Hepatocyte (in vitro differentiated cells): ENCODE measurements around the gene KLHL4. TPM values are rescaled to one million over a fixed set of nuclear protein-coding genes. Genes with fewer than 3 reads are reported as not detected.
A peak's percentile ranks its signal among the peaks of the same experiment; 100 is the strongest.
"Not testable (repeated sequence)": the region's sequence is repeated elsewhere in the genome, so short reads cannot be mapped to it uniquely, and the experiment has no call there.

Experiments
- DNase-seq: peaks from one replicate; pipeline ENCODE4 v3.0.0-alpha.2; 2016; ENCODE audit warnings: low spot score
- H2AFZ ChIP-seq: fragments of 200-600 bp; sonication (generic); 2 replicates; pipeline ENCODE4 v1.6.0; 2016; ENCODE audit warnings: antibody characterized with exemption, mild to moderate bottlenecking
- H3K27ac ChIP-seq: fragments of 200-600 bp; sonication (generic); 2 replicates; pipeline ENCODE4 v1.5.1; 2016; ENCODE audit warnings: mild to moderate bottlenecking
- H3K27me3 ChIP-seq: fragments of 200-600 bp; sonication (generic); 2 replicates; pipeline ENCODE4 v1.6.1; 2016
- H3K36me3 ChIP-seq: fragments of 200-600 bp; sonication (generic); replicated peaks from 2 replicates; pipeline ENCODE4 v1.5.1; 2016; ENCODE audit warnings: low read depth; ENCODE audit not compliant: insufficient read depth
- H3K4me1 ChIP-seq: fragments of 200-600 bp; sonication (generic); 2 replicates; pipeline ENCODE4 v1.5.1; 2016; ENCODE audit warnings: mild to moderate bottlenecking, moderate library complexity; ENCODE audit not compliant: insufficient read depth
- H3K4me2 ChIP-seq: fragments of 200-600 bp; sonication (generic); 2 replicates; pipeline ENCODE4 v1.6.0; 2016
- H3K4me3 ChIP-seq: fragments of 200-600 bp; sonication (generic); 2 replicates; pipeline ENCODE4 v1.5.1; 2016; ENCODE audit warnings: mild to moderate bottlenecking
- H3K79me2 ChIP-seq: fragments of 200-600 bp; sonication (generic); 2 replicates; pipeline ENCODE4 v1.6.0; 2017; ENCODE audit warnings: mild to moderate bottlenecking
- H3K9me2 ChIP-seq: fragments of 200-600 bp; sonication (generic); replicated peaks from 2 replicates; pipeline ENCODE4 v1.6.0; 2017; ENCODE audit warnings: mild to moderate bottlenecking; ENCODE audit not compliant: insufficient read depth
- H3K9me3 ChIP-seq: fragments of 200-600 bp; sonication (generic); 2 replicates; pipeline ENCODE4 v1.5.1; 2016; ENCODE audit warnings: low read depth, mild to moderate bottlenecking
- H4K20me1 ChIP-seq: fragments of 200-600 bp; sonication (generic); 2 replicates; pipeline ENCODE4 v1.6.0; 2016; ENCODE audit warnings: mild to moderate bottlenecking; ENCODE audit not compliant: insufficient read depth, poor library complexity, severe bottlenecking
- EZH2 ChIP-seq: fragments of 200-600 bp; sonication (generic); IDR thresholded peaks from 2 replicates; pipeline ENCODE4 v1.6.1; 2016; ENCODE audit warnings: antibody characterized with exemption, mild to moderate bottlenecking, borderline replicate concordance
- EZH2phosphoT487 ChIP-seq: fragments of 200-600 bp; sonication (generic); IDR thresholded peaks from one replicate; pipeline ENCODE4 v1.6.1; 2018; ENCODE audit warnings: antibody characterized with exemption, mild to moderate bottlenecking, low read depth, moderate library complexity; ENCODE audit not compliant: unreplicated experiment, severe bottlenecking
- whole genome bisulfite sequencing: methylation state at CpG from one replicate; pipeline ENCODE4 v1.1.6; 2016; ENCODE audit warnings: low lambda C conversion rate; ENCODE audit errors: missing lambda C conversion rate; 5-methylcytosine and 5-hydroxymethylcytosine counted together
- polyA plus RNA-seq: library from polyadenylated mRNA; unstranded; fragments of >200 nt; fragmentation: Nextera tagmentation; extraction: Ambion mirVana; gene quantifications from 2 replicates; pipeline ENCODE4 v1.2.1, GENCODE V29; 2016
- total RNA-seq: library from RNA; depleted of rRNA; stranded (reverse); fragments of >200 nt; gene quantifications from 2 replicates; pipeline ENCODE4 v1.2.3, GENCODE V29; 2014
- TF ChIP-seq, protein P1 (sequence below): fragments of 200-600 bp; sonication (generic); IDR thresholded peaks from 2 replicates; pipeline ENCODE4 v1.5.1; 2016; ENCODE audit warnings: antibody characterized with exemption, mild to moderate bottlenecking; ENCODE audit not compliant: poor library complexity

KLHL4 gene
- total and polyA plus RNA-seq, 2 experiments from 2014 or later = 2.7 to 3.6 TPM

DNA sequence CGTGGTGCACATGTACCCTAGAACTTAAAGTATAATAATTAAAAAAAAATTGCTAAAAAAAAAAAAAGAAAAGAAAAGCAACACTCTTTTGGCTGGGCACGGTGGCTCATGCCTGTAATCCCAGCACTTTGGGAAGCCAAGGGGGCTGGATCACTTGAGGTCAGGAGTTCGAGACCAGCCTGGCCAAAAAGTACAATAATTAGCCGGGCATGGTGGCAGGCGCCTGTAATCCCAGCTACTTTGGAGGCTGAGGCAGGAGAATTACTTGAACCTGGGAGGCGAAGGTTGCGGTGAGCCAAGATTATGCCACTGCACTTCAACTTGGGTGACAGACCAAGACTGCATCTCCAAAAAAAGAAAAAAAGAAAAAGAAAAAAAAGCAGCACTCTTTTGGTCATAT lies 171.6 kb downstream of the KLHL4 start:
- not testable (repeated sequence) for H3K9me3 ChIP-seq, H3K79me2 ChIP-seq, DNase-seq, H3K27ac ChIP-seq, H3K4me2 ChIP-seq, H3K9me2 ChIP-seq, H3K27me3 ChIP-seq, H4K20me1 ChIP-seq, H3K4me1 ChIP-seq, H3K4me3 ChIP-seq, H2AFZ ChIP-seq, H3K36me3 ChIP-seq
- WGBS = 91% methylated on average over 7 of the region's 7 CpGs

GRCh38 chrX:87693204-87693603 lies 175.6 kb downstream of the KLHL4 start:
- H3K4me1 ChIP-seq = no peaks in the 10 kb centered on the region
- H3K9me2 ChIP-seq = no peaks in the 10 kb centered on the region
- TF ChIP-seq, protein P1, sequence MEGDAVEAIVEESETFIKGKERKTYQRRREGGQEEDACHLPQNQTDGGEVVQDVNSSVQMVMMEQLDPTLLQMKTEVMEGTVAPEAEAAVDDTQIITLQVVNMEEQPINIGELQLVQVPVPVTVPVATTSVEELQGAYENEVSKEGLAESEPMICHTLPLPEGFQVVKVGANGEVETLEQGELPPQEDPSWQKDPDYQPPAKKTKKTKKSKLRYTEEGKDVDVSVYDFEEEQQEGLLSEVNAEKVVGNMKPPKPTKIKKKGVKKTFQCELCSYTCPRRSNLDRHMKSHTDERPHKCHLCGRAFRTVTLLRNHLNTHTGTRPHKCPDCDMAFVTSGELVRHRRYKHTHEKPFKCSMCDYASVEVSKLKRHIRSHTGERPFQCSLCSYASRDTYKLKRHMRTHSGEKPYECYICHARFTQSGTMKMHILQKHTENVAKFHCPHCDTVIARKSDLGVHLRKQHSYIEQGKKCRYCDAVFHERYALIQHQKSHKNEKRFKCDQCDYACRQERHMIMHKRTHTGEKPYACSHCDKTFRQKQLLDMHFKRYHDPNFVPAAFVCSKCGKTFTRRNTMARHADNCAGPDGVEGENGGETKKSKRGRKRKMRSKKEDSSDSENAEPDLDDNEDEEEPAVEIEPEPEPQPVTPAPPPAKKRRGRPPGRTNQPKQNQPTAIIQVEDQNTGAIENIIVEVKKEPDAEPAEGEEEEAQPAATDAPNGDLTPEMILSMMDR = no peak
- no peak for TF ChIP-seq EZH2phosphoT487
- TF ChIP-seq EZH2 = no peak
- no peak overlapping the region for H2AFZ ChIP-seq
- H3K4me2 ChIP-seq = no peak overlapping the region
- no peaks in the 10 kb centered on the region for H4K20me1 ChIP-seq
- no peaks in the 10 kb centered on the region for H3K36me3 ChIP-seq
- H3K4me3 ChIP-seq = no peak overlapping the region
- DNase-seq = no peak
- H3K79me2 ChIP-seq = no peaks in the 10 kb centered on the region
- no peaks in the 10 kb centered on the region for H3K27me3 ChIP-seq
- WGBS = 88% methylated on average over 1 of the region's 1 CpG
- H3K27ac ChIP-seq = no peak overlapping the region
- no peaks in the 10 kb centered on the region for H3K9me3 ChIP-seq

- DNase-seq = no peak
Observed at GRCh38 chrX:87697409-87697808, 179.8 kb downstream of the KLHL4 start.

DNA sequence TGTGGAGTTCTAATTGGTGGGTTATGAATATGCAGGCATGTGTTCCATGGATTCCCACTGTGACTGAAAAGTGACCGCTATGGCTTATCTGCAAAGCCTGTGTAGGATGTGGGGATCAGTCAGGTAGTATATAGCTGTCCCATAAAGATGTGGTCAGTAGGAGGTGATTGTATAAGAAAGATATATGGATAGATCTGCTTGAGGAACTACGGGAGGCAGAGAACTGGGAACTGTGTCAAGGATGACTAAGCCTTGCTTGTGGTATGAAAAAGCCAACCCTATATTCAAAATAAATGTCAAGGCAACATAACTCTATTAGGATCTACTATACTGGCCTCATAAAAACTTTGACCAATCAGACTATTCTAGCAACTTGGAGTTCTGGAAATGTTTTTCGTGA lies 185.2 kb downstream of the KLHL4 start:
- Histone ChIP-seq H3K9me3 (no peaks in the 10 kb centered on the region), H3K4me3 (no peak overlapping the region), H3K4me2 (no peak overlapping the region), H3K4me1 (no peaks in the 10 kb centered on the region), H4K20me1 (no peaks in the 10 kb centered on the region), H3K79me2 (no peaks in the 10 kb centered on the region), H3K27me3 (no peaks in the 10 kb centered on the region), H3K36me3 (no peaks in the 10 kb centered on the region), H3K27ac (no peak overlapping the region), H2AFZ (no peak overlapping the region), H3K9me2 (no peaks in the 10 kb centered on the region)
- 85% methylated on average over 3 of the region's 3 CpGs for WGBS
- DNase-seq = no peak
- TF ChIP-seq EZH2phosphoT487 = no peak
- TF ChIP-seq, protein P1 = no peak
- TF ChIP-seq EZH2 = no peak

More at GRCh38 chrX:87697409-87697808, 179.8 kb downstream of the KLHL4 start:
- Histone ChIP-seq H2AFZ (no peak overlapping the region), H3K4me2 (no peak overlapping the region), H3K27me3 (no peaks in the 10 kb centered on the region), H3K4me1 (no peaks in the 10 kb centered on the region), H4K20me1 (no peaks in the 10 kb centered on the region), H3K9me3 (no peaks in the 10 kb centered on the region), H3K27ac (no peak overlapping the region), H3K36me3 (no peaks in the 10 kb centered on the region), H3K9me2 (no peaks in the 10 kb centered on the region), H3K79me2 (no peaks in the 10 kb centered on the region), H3K4me3 (no peak overlapping the region)
- 86% methylated on average over 1 of the region's 1 CpG for WGBS
- TF ChIP-seq, protein P1 = peak; percentile 28
- no peak for TF ChIP-seq EZH2phosphoT487
- no peak for TF ChIP-seq EZH2

DNA sequence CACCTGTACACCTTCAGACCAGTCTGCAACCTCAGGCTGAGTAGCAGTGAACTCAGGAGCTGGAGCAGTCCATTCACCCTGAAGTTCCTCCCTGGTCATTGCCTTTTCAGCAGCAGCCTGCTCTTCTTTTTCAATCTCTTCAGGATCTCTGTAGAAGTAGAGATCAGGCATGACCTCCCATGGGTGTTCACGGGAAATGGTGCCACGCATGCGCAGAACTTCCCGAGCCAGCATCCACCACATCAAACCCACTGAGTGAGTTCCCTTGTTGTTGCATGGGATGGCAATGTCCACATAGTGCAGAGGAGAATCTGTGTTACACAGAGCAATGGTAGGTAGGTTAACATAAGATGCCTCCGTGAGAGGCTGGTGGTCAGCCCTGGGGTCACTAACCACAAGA lies 185.9 kb downstream of the KLHL4 start:
- H3K4me2 ChIP-seq, H3K4me3 ChIP-seq, H3K36me3 ChIP-seq, H3K4me1 ChIP-seq, H2AFZ ChIP-seq, H3K27ac ChIP-seq, H3K27me3 ChIP-seq, H3K9me3 ChIP-seq, DNase-seq, H4K20me1 ChIP-seq, H3K79me2 ChIP-seq, H3K9me2 ChIP-seq: not testable (repeated sequence)
- 95% methylated on average over 5 of the region's 5 CpGs for WGBS
